K562 (cell line): Measurements from ENCODE around the gene SEC22B. TPM values are rescaled to one million over a fixed set of nuclear protein-coding genes. Genes with fewer than 3 reads are reported as not detected.
A peak's percentile ranks its signal among the peaks of the same experiment; 100 is the strongest.
"Not testable (repeated sequence)": the region's sequence is repeated elsewhere in the genome, so short reads cannot be mapped to it uniquely, and the experiment has no call there.

Experiments used
- ATAC-seq: fragments of 200-7000 bp; cut with Tn5 transposase; 3 replicates; pipeline ENCODE4 v1.9.1; 2020; ENCODE audit warnings: moderate library complexity
- BruUV-seq: library from RNA; stranded (reverse); fragments of 400-500 nt; replicated peaks from 2 replicates; lab custom pipeline; 2021; lab: Mats Ljungman, UMichigan
- CTCF ChIA-PET: fragments of 300-600 bp; formaldehyde crosslinking; extraction: SDS; loops from one replicate; lab custom pipeline; 2021; ENCODE audit warnings: low intra/inter-chr PET ratio; lab: Yijun Ruan, JAX
- POLR2A ChIA-PET: fragments of 300-600, 350-650 bp; sonication (Branson Sonifier 250); formaldehyde crosslinking; extraction: SDS; loops from one replicate; lab custom pipeline; 2021; ENCODE audit warnings: antibody characterized with exemption, inconsistent platforms; lab: Yijun Ruan, JAX
- DNase-seq, 4 experiments: peaks; one replicate each; pipeline versions ENCODE4 v3.0.0 to v3.0.0-alpha.2; 2011 to 2018; ENCODE audit warnings: low spot score in 3 of 4, mixed read lengths in 3 of 4; ENCODE audit errors: extremely low read depth in 1 of 4
- FAIRE-seq: peaks from 2 replicates; lab custom pipeline; 2011; peaks lifted over from hg19 to GRCh38; lab: Jason Lieb, UNC
- H2AFZ ChIP-seq: 2 replicates; pipeline ENCODE4 v1.6.0; 2011; ENCODE audit warnings: low read depth, low read length, control low read depth, inconsistent platforms
- H3K27ac ChIP-seq: fragments of 200-600 bp; 3 replicates; pipeline ENCODE4 v1.8.0; 2011; ENCODE audit warnings: low read depth, mild to moderate bottlenecking, control low read depth, inconsistent platforms, low read length, moderate library complexity, mixed read lengths; ENCODE audit errors: extremely low read depth
- H3K27me3 ChIP-seq, 2 experiments: fragments of 300-600 bp in 1 of 2; 2 replicates in 1 of 2; 3 replicates in 1 of 2; pipeline versions ENCODE4 v1.6.0 to v1.8.0; 2011; ENCODE audit warnings: inconsistent platforms in 2 of 2, low read length in 2 of 2, mild to moderate bottlenecking in 1 of 2, mixed read lengths in 1 of 2, moderate library complexity in 1 of 2; ENCODE audit not compliant: control insufficient read depth in 2 of 2, insufficient read depth in 2 of 2
- H3K36me3 ChIP-seq: fragments of 300-600 bp; 3 replicates; pipeline ENCODE4 v1.8.0; 2011; ENCODE audit warnings: mild to moderate bottlenecking, low read length, inconsistent platforms; ENCODE audit not compliant: control insufficient read depth, insufficient read depth
- H3K4me1 ChIP-seq, 2 experiments: fragments of 200-600 bp in 1 of 2; replicated peaks in 1 of 2; 2 replicates in 1 of 2; 3 replicates in 1 of 2; pipeline versions ENCODE4 v1.5.1 to v1.8.0; 2011; ENCODE audit warnings: inconsistent platforms in 2 of 2, low read length in 2 of 2, mild to moderate bottlenecking in 1 of 2, mixed read lengths in 1 of 2, moderate library complexity in 1 of 2; ENCODE audit not compliant: control insufficient read depth in 2 of 2, insufficient read depth in 2 of 2
- H3K4me2 ChIP-seq: 2 replicates; pipeline ENCODE4 v1.6.1; 2011; ENCODE audit warnings: low read length, control low read depth, inconsistent platforms, mixed read lengths; ENCODE audit not compliant: insufficient read depth
- H3K4me3 ChIP-seq: fragments of 200-600 bp; sonication (generic), shearing (Covaris generic); 2 replicates; pipeline ENCODE4 v1.5.1; 2016; ENCODE audit warnings: control low read depth, inconsistent platforms
- H3K79me2 ChIP-seq: fragments of 200-600 bp; 3 replicates; pipeline ENCODE4 v1.8.0; 2011; ENCODE audit warnings: low read length, inconsistent platforms; ENCODE audit not compliant: control insufficient read depth, insufficient read depth
- H3K9ac ChIP-seq, 2 experiments: 2 replicates each; pipeline versions ENCODE4 v1.6.0 to v1.6.1; 2011; ENCODE audit warnings: low read depth in 2 of 2, low read length in 2 of 2, control low read depth in 1 of 2, inconsistent platforms in 1 of 2, mild to moderate bottlenecking in 1 of 2, mixed read lengths in 1 of 2; ENCODE audit not compliant: insufficient read depth in 1 of 2
- H3K9me1 ChIP-seq: one replicate; pipeline ENCODE4 v1.6.0; 2011; ENCODE audit warnings: inconsistent platforms, mild to moderate bottlenecking, low read length, moderate library complexity; ENCODE audit not compliant: control insufficient read depth, insufficient read depth
- H3K9me3 ChIP-seq: replicated peaks from 2 replicates; pipeline ENCODE4 v1.5.1; 2011; ENCODE audit warnings: low read depth, low read length, inconsistent platforms; ENCODE audit not compliant: control insufficient read depth, insufficient read depth
- H4K20me1 ChIP-seq: replicated peaks from 2 replicates; pipeline ENCODE4 v1.6.1; 2011; ENCODE audit warnings: low read length, inconsistent platforms, mixed read lengths; ENCODE audit not compliant: control insufficient read depth, insufficient read depth
- WGBS: fragments of 100-300 bp; shearing (Covaris generic); methylation state at CpG from one replicate; pipeline ENCODE4 v1.1.6; 2016; ENCODE audit warnings: low coverage, mixed read lengths; ENCODE audit not compliant: insufficient coverage; ENCODE audit errors: missing lambda C conversion rate; 5-methylcytosine and 5-hydroxymethylcytosine counted together
- in situ Hi-C: fragments of 300-500 bp; cut with MboI; formaldehyde crosslinking; loops from 4 replicates; pipeline ENCODE4 v1.15.0; 2018; ENCODE audit warnings: inconsistent platforms, mixed read lengths
- intact Hi-C: fragments of 100-400 bp; cut with micrococcal nuclease; formaldehyde crosslinking; loops from 2 replicates; pipeline ENCODE4 v1.14.2; 2022
- polyA plus RNA-seq, 8 experiments: library from polyadenylated mRNA; depleted of rRNA in 4 of 8; stranded (reverse) in 5 of 8; unstranded in 3 of 8; fragments of >200 nt; fragmentation: Nextera tagmentation in 2 of 8; fragmentation: Illumina TruSeq in 1 of 8; extraction: Ambion mirVana in 2 of 8; extraction: Trizol in 1 of 8; gene quantifications; 2 replicates each; pipeline versions ENCODE4 v1.2.1 to v1.2.3, GENCODE V29; 2011 to 2014; ENCODE audit warnings: inconsistent platforms in 1 of 8, missing spikeins in 1 of 8
- total RNA-seq, 7 experiments: library from RNA; depleted of rRNA in 6 of 7; stranded (reverse); fragments of >200 nt in 6 of 7; fragmentation: Illumina TruSeq in 2 of 7; extraction: Trizol in 2 of 7; gene quantifications; 2 replicates each; pipeline versions ENCODE4 v1.2.1 to v1.2.3, GENCODE V29; 2011 to 2021; ENCODE audit warnings: low replicate concordance in 1 of 7

The SEC22B gene
- total and polyA plus RNA-seq, 9 of the 15 experiments (the other 6 are each of a cell fraction or from before 2014, with no cell fraction given): 13.1 to 40.3 (median 23.5) TPM

DNA sequence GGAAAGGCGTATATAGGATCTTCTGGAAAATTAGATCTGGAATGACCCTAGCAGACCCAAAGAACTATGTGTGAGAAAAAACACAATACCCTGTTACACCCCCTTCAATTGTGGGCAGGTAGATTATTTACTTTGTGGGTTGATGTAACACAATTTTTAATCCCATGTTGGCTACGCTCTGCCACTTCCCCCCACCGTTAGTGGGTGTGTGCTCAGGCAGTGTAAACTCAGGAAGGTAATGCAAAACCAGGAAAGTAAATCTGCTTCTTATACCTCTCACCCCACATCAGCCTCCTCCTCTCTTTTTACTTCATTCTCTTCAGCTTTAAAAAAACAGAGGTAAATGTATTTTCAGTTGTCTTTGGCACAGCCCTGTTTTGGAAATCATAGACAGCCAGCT lies 63.2 kb downstream of the SEC22B start:
- H4K20me1 ChIP-seq, H3K27ac ChIP-seq, intact Hi-C loops, H3K4me2 ChIP-seq, ATAC-seq, H3K27me3 ChIP-seq, H3K9me1 ChIP-seq, H3K4me1 ChIP-seq, H3K79me2 ChIP-seq, H3K36me3 ChIP-seq, H3K9ac ChIP-seq, H3K4me3 ChIP-seq, in situ Hi-C loops, H2AFZ ChIP-seq, BruUV-seq, H3K9me3 ChIP-seq, CTCF ChIA-PET, POLR2A ChIA-PET, FAIRE-seq, DNase-seq: not testable (repeated sequence)
- no CpG with 5 or more reads among the region's 3 CpGs for WGBS

DNA sequence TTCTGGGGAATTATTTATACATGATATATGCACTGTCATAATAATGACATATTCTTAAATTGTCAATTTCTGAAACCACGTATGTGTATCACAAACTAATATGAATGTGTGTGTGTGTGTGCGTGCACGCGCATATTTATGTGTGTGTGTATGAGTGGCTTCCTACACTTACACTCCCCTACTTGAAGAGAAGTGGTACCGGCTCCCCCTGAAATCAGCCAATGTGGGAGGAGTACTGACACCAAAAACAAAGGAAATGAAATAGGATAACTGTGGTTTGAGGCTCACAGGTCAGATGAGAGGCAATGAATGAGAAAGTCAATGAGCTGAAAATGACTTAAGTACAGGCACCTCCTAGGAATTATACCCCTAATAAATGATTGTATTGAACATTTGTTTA lies 64.1 kb downstream of the SEC22B start:
- WGBS: 25% methylated on average over 5 of the region's 5 CpGs
- H3K27me3 ChIP-seq, H3K27ac ChIP-seq, ATAC-seq, DNase-seq, BruUV-seq, H3K4me1 ChIP-seq, H4K20me1 ChIP-seq, in situ Hi-C loops, POLR2A ChIA-PET, intact Hi-C loops, H3K9me1 ChIP-seq, H3K4me2 ChIP-seq, H3K4me3 ChIP-seq, H3K9ac ChIP-seq, H3K36me3 ChIP-seq, H3K79me2 ChIP-seq, FAIRE-seq, H2AFZ ChIP-seq, CTCF ChIA-PET, H3K9me3 ChIP-seq: not testable (repeated sequence)

- H2AFZ ChIP-seq, DNase-seq, H3K4me2 ChIP-seq, H3K9me1 ChIP-seq, H3K79me2 ChIP-seq, H3K9ac ChIP-seq, CTCF ChIA-PET, H4K20me1 ChIP-seq, H3K36me3 ChIP-seq, POLR2A ChIA-PET, in situ Hi-C loops, BruUV-seq, FAIRE-seq, H3K27me3 ChIP-seq, intact Hi-C loops, H3K9me3 ChIP-seq, H3K4me1 ChIP-seq, H3K4me3 ChIP-seq, H3K27ac ChIP-seq: not testable (repeated sequence)
- peak; percentile 37; the same call in 1 of the 3 replicates for ATAC-seq
- WGBS: no CpG with 5 or more reads among the region's 3 CpGs
Measured at GRCh38 chr1:120111771-120112170, 64.5 kb downstream of the SEC22B start.

DNA sequence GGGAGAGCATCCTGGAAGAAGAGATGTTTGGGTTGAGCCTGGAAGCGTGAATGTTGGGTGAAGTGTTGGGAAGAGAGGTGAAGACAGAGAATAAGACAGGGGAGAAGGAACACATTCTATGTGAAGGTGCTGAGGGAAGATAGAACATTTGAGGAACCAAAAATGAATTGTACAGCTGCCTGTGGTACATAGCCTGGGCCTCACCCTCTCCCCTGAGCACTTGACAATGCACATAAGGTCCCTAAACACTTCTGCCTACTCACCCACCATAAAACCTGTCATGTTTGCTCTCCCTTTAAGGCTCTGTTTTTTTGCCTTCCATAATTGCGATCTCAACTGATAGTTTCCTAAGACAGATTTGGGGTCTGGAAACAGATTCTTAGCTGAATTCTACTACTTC lies 65.3 kb downstream of the SEC22B start:
- H3K9ac ChIP-seq, POLR2A ChIA-PET, FAIRE-seq, BruUV-seq, H3K4me2 ChIP-seq, intact Hi-C loops, H4K20me1 ChIP-seq, H3K79me2 ChIP-seq, H3K27ac ChIP-seq, H3K9me3 ChIP-seq, H3K36me3 ChIP-seq, H3K4me3 ChIP-seq, H2AFZ ChIP-seq, CTCF ChIA-PET, H3K27me3 ChIP-seq, DNase-seq, H3K9me1 ChIP-seq, in situ Hi-C loops, H3K4me1 ChIP-seq: not testable (repeated sequence)
- no CpG with 5 or more reads among the region's 2 CpGs for WGBS
- peak; percentile 37; the same call in 2 of the 3 replicates for ATAC-seq
